GM23248 (cell line): ENCODE data around the gene LRRC7. TPM values are rescaled to one million over a fixed set of nuclear protein-coding genes. Genes with fewer than 3 reads are reported as not detected.

Experiments used
- DNase-seq: peaks from one replicate; pipeline ENCODE4 v3.0.0-alpha.2; 2015
- H2AFZ ChIP-seq: fragments of 200-600 bp; sonication (generic); 2 replicates; pipeline ENCODE4 v1.6.1; 2016; ENCODE audit warnings: antibody characterized with exemption
- H3F3A ChIP-seq: fragments of 200-600 bp; sonication (generic); 2 replicates; pipeline ENCODE4 v1.6.1; 2016; ENCODE audit warnings: mild to moderate bottlenecking, antibody characterized with exemption, mixed run types; ENCODE audit not compliant: insufficient read depth
- H3K27ac ChIP-seq: fragments of 200-600 bp; sonication (generic); 2 replicates; pipeline ENCODE4 v1.5.1; 2016; ENCODE audit warnings: mild to moderate bottlenecking
- H3K27me3 ChIP-seq: fragments of 200-600 bp; sonication (generic); replicated peaks from 2 replicates; pipeline ENCODE4 v1.6.1; 2016; ENCODE audit warnings: mild to moderate bottlenecking; ENCODE audit not compliant: insufficient read depth
- H3K36me3 ChIP-seq: fragments of 200-600 bp; sonication (generic); 2 replicates; pipeline ENCODE4 v1.6.1; 2016; ENCODE audit warnings: low read depth, mild to moderate bottlenecking
- H3K4me1 ChIP-seq: fragments of 200-600 bp; sonication (generic); 2 replicates; pipeline ENCODE4 v1.6.1; 2016; ENCODE audit warnings: mild to moderate bottlenecking; ENCODE audit not compliant: insufficient read depth
- H3K4me2 ChIP-seq: fragments of 200-600 bp; sonication (generic); one replicate; pipeline ENCODE4 v1.6.1; 2016; ENCODE audit warnings: mild to moderate bottlenecking; ENCODE audit not compliant: unreplicated experiment
- H3K4me3 ChIP-seq: fragments of 200-600 bp; sonication (generic); 2 replicates; pipeline ENCODE4 v1.5.1; 2016; ENCODE audit warnings: mild to moderate bottlenecking
- H3K79me2 ChIP-seq: fragments of 200-600 bp; sonication (generic); 2 replicates; pipeline ENCODE4 v1.6.1; 2016; ENCODE audit warnings: mild to moderate bottlenecking; ENCODE audit not compliant: insufficient read depth
- H3K9ac ChIP-seq: fragments of 200-600 bp; sonication (generic); 2 replicates; pipeline ENCODE4 v1.6.1; 2016; ENCODE audit warnings: mild to moderate bottlenecking
- H3K9me2 ChIP-seq: fragments of 200-600 bp; sonication (generic); 2 replicates; pipeline ENCODE4 v1.6.1; 2016; ENCODE audit warnings: mixed run types, mild to moderate bottlenecking, moderate library complexity; ENCODE audit not compliant: insufficient read depth
- H3K9me3 ChIP-seq: fragments of 200-600 bp; sonication (generic); one replicate; pipeline ENCODE4 v1.6.1; 2017; ENCODE audit warnings: low read depth
- H4K20me1 ChIP-seq: fragments of 200-600 bp; sonication (generic); 2 replicates; pipeline ENCODE4 v1.6.0; 2016; ENCODE audit not compliant: insufficient read depth
- EZH2 ChIP-seq: fragments of 200-600 bp; sonication (generic); IDR thresholded peaks from 2 replicates; pipeline ENCODE4 v1.6.1; 2018; ENCODE audit warnings: antibody characterized with exemption, mild to moderate bottlenecking; ENCODE audit not compliant: insufficient read depth, poor library complexity, severe bottlenecking
- EZH2phosphoT487 ChIP-seq: fragments of 200-600 bp; sonication (generic); IDR thresholded peaks from 2 replicates; pipeline ENCODE4 v1.6.1; 2018; ENCODE audit warnings: antibody characterized with exemption, moderate library complexity, mild to moderate bottlenecking, low read depth; ENCODE audit not compliant: insufficient read depth
- WGBS, 2 experiments: methylation state at CpG; one replicate each; pipeline ENCODE4 v1.1.6; 2015 to 2017; ENCODE audit warnings: low lambda C conversion rate in 2 of 2, low coverage in 1 of 2; ENCODE audit errors: missing lambda C conversion rate in 2 of 2; 5-methylcytosine and 5-hydroxymethylcytosine counted together
- in situ Hi-C: fragments of 300-500 bp; cut with MboI; formaldehyde crosslinking; loops from 2 replicates; pipeline ENCODE4 v1.15.0; 2020
- polyA plus RNA-seq: library from polyadenylated mRNA; unstranded; fragments of >200 nt; fragmentation: Nextera tagmentation; extraction: Ambion mirVana; gene quantifications from 2 replicates; pipeline ENCODE4 v1.2.1, GENCODE V29; 2016
- total RNA-seq: library from RNA; depleted of rRNA; stranded (reverse); fragments of >200 nt; shearing (Covaris generic); gene quantifications from 2 replicates; pipeline ENCODE4 v1.2.3, GENCODE V29; 2014

The LRRC7 gene
- total and polyA plus RNA-seq, 2 experiments from 2014 or later = 0.29 TPM; not detected in 1

DNA sequence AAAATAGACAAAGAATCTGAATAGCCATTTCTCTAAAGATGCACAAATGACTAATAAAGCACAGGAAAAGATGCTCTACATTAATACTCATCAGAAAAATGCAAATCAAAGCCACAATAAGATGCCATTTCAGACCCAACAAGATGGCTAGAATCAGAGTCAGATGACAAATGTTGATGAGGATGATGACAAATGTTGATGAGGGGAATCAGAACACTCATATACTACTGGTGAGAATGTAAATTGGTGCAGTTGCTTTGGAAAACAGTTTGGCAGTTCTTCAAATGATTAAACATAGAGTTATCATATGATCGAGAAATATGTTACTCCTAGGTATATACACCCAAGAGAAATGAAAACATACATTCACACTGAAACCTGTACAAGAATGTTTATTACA lies 603.8 kb downstream of the LRRC7 start:
- Histone ChIP-seq H3K4me2 (no peak overlapping the region), H3K36me3 (peaks cover 7% of the 10 kb centered on the region), H3K4me3 (no peak overlapping the region), H3F3A (no peaks in the 10 kb centered on the region), H3K9me2 (no peaks in the 10 kb centered on the region), H3K9me3 (no peaks in the 10 kb centered on the region), H3K9ac (no peak overlapping the region), H4K20me1 (no peaks in the 10 kb centered on the region), H3K4me1 (peaks cover 4% of the 10 kb centered on the region; the same call in 1 of the 2 replicates), H3K79me2 (no peaks in the 10 kb centered on the region), H2AFZ (no peak overlapping the region), H3K27me3 (no peaks in the 10 kb centered on the region), H3K27ac (no peak overlapping the region)
- 91 to 97% methylated on average over 1 of the region's 1 CpG for whole genome bisulfite sequencing, 2 experiments
- in situ Hi-C loops = no loop called here
- TF ChIP-seq EZH2phosphoT487 = no peak
- no peak for TF ChIP-seq EZH2
- no peak for DNase-seq
